ENCODE measurements around the gene SLC35F4.

Gene SLC35F4

GRCh38 chr14:57848353-57848752, 17.5 kb downstream of the SLC35F4 start:
- DNase-seq = no peak

DNA sequence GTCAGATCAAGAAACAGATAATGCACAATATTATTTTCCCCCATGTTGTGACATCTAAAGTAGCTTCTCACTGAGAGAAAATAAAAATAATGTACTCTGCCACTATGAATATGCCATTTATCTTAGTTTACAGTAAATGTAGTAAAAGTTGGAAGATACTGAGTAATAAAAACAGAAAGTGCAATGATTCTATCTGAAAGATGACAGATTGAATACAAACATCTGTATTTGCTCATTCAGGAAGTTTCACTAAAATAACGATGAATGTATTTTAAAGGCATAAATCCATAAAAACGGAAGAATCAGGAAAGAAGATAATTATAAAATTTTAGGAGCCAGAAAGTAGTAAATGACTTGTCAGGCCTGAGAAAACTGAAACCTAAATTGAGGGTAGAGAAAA, 18.2 kb downstream of the SLC35F4 start:
- no peak for DNase-seq

DNA sequence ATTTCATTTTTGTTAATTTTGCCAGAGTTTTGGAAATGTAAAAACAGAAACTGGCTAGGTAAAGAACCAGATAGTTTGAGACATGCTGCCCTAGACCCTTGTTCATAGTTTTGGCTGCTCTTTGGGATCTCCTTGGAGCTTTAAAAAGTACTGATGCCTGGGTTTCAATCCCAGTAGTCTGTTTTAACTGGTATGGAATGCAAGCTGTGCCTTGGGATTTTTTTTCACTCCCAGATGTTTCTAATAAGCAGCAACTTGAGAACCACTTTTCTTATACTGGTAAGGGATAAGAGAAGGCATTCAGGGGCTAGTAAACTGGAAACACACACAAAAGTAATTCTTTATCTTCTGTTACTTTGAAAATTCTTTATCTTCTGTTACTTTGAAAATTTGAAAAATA, 18.8 kb downstream of the SLC35F4 start:
- no peak for DNase-seq

- DNase-seq = no peak
Measured at GRCh38 chr14:57846596-57846995, 19.3 kb downstream of the SLC35F4 start.

DNA sequence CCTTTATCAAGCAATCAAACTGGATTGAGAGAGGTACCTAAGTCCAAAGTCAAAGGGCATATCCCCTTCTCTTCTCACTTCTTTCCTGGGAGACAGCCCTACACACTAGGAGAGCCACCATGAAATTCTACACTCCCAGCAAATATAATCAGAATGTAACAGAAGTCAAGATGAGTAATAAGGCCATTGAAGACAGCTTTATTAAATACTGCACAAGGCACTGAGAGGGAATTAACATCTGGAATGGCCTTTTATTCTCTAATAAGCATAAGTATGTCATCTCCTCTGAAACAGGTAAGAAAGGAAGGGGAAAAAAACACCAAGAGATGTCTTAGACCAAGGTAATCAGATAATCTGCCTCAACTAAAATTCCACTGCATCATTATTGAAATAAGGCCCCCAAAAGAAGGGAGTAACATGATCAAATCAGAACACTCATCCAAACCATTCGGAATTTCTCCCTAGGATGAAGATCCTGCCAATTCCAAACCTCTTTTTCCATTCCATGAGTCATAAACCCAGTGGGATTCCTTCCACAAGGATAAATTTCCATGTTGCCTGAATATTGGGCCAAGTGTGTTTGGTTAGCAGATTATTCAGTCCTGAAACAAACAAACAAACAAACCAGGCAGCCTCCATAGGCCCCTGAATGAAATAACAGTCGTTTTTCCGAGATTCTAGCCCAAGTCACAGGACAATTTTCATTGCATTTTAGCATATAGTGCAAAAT, 19.9 kb downstream of the SLC35F4 start:
- no peak for DNase-seq

DNA sequence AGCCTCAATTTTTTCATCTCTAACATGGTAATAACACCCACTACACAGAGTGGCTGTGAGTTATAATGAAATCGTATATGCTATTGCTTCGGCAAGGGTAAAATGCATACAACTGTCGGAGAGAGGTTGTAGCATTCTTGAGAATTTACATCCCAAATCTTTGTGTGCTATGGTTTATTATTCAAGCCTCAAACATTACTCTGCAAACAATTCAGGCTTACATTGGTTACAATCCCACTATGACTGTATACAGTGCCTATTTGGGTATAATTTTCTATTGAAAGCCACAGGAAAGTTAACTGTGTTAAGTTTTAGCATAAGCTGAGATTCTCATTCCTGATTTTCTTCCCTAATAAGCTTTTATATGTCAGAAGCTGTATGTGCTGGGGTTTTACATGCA, 20.6 kb downstream of the SLC35F4 start:
- DNase-seq = no peak

DNA sequence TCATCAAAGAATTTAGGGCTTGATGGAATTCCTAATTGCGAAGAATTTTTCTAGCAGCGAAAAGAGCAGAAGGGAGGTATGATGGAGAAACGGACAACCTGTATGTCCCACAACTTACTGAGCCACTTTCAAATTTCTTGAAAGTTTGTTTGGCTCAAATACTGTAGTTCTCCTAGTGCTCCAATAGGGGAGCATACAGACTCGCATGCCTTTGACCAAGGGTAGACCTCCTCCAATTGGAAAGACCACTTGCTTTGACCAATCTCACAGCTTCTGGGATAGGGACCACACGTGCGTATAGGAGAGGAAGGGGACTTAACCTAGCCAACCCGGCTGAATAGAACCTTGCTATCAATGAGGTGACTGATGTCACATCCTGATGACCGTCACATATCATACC, 28.6 kb downstream of the SLC35F4 start:
- no peak for DNase-seq

GRCh38 chr14:57835766-57836165, 30.1 kb downstream of the SLC35F4 start:
- DNase-seq = no peak

DNA sequence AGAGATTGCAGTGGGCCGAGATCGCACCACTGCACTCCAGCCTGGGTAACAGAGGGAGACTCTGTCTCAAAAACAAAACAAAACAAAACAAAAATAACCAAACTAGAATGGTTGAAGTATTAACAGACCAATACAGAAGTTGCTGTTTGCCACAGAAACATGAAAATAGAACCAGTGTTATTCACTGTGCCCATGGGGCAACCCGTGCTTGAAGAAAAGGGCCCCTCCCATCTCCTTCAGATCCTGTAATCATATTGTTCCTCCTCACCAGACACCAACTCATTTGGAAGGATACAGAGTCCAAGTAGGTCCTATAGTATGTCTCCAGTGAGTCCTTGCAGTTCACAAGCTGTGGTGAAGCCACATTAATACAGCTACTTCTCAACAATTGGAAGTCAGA, 30.9 kb downstream of the SLC35F4 start:
- DNase-seq = no peak

- no peak for DNase-seq
Measured at GRCh38 chr14:57834001-57834598, 31.8 kb downstream of the SLC35F4 start.

DNA sequence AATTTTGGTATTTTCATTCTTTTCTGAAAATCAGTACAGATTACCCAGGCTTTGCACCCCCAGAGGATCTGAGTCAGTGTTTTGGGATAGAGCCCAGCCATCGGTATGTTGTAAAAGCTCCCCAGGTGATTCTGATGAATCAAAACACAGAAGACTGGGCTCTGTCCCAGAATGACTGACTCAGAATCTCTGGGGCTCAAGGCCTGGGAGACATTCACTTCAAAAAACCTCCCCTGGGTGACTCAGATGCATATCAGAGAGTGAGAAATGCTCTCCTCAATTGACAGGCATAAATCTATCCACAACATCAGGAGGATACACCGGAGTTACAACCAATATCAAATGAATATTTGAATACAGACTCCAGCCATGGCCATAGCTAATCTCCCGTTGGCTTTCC, 32.6 kb downstream of the SLC35F4 start:
- DNase-seq = no peak

GRCh38 chr14:57831981-57832380, 33.9 kb downstream of the SLC35F4 start:
- DNase-seq = no peak

DNA sequence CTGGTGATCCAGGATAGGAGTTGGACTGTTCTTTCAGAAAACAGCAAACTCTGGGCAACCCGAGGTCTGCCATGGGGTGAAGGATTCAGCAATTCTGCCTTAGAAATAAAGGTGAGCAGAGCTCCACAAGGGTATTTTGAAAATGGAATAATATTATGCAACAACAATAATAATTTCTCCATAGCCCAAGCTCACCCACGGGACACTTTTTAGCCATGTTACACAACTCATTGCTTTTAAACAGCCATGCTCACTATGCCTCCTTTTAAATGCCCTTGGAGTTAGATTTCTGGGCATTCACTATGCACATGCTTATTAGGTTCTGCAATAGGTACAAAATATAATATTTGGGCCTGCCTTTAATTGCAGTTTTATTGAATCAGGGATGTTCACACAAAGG, 37.2 kb downstream of the SLC35F4 start:
- no peak for DNase-seq

GRCh38 chr14:57823015-57823660, 42.8 kb downstream of the SLC35F4 start:
- no peak for DNase-seq

- no peak for DNase-seq
Measured at GRCh38 chr14:57822081-57822480, 43.8 kb downstream of the SLC35F4 start.

GRCh38 chr14:57820581-57820980, 45.3 kb downstream of the SLC35F4 start:
- no peak for DNase-seq

- DNase-seq = no peak
Measured at GRCh38 chr14:57818511-57818910, 47.4 kb downstream of the SLC35F4 start.

- no peak for DNase-seq
Measured at GRCh38 chr14:57816568-57817284, 49.2 kb downstream of the SLC35F4 start.

DNA sequence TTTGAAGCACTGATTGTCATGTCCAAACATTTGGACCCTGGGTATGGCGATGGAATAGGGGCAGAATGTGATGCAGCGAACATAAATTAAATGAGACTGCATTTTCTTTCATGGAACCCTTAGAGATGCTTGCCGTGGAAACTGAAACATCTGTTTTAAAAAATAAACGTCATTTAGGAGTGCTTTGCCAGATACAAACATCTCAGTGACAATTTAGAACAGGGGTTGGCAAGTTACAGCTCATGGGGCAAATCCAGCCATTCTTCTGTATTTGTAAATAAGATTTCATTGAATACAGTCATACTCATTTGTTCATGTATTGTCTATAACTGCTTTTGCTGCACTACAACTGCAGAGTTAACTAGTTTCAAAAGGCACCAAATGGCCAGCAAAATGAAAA, 51.2 kb downstream of the SLC35F4 start:
- DNase-seq = no peak

- no peak for DNase-seq
Measured at GRCh38 chr14:57812741-57813140, 53.2 kb downstream of the SLC35F4 start.

DNA sequence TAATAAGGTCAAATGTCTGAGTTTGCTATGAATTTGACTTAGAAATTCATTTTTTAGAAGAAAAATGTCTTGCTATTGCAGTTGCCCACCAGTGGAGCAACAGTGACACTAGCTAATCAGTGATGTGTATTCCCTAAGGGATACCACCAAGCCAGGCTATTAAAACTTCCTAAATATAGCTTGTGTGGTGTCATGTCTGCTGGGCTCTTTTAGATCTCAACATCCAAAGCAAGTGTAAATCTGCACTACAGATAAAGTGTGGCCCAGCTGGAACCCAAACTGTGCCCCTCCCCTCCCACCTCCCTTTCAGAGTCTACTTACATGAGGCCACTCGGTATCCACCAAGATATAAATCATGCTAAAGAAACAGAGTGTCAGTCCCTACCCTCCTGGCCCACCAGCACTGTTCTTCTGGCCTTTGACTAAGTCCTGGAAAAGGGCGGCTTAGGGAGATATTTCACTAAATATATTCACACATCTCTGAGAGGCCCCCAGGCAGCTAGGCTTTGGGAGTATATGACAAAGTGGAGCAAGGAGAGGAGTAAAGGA, 53.8 kb downstream of the SLC35F4 start:
- DNase-seq = no peak

DNA sequence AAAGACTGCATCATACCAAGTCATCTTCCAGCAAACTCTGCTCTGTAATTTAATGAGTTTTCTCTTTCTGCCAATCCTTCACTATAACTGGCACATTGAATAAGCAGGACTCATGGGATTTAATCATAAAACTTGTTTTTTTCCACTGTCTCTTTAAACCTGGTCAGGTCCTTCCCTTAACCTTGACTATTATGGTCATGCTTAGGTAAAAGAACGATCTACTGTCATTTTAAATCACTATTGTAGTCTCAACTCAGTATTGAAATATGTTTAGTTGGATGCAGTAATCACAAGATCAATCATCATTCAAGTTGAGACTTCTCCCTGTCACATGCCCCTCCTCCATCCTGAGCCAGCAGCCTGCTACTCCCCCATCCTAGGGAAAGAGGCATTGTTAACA, 56.1 kb downstream of the SLC35F4 start:
- no peak for DNase-seq

- DNase-seq = no peak
Measured at GRCh38 chr14:57797160-57797559, 68.7 kb downstream of the SLC35F4 start.

Measured in activated CD4-positive, alpha-beta T cell treated with anti-CD3 and anti-CD28 coated beads for 48 hours (primary cell).